ENCODE measurements around the gene ANKRD11.

DNA sequence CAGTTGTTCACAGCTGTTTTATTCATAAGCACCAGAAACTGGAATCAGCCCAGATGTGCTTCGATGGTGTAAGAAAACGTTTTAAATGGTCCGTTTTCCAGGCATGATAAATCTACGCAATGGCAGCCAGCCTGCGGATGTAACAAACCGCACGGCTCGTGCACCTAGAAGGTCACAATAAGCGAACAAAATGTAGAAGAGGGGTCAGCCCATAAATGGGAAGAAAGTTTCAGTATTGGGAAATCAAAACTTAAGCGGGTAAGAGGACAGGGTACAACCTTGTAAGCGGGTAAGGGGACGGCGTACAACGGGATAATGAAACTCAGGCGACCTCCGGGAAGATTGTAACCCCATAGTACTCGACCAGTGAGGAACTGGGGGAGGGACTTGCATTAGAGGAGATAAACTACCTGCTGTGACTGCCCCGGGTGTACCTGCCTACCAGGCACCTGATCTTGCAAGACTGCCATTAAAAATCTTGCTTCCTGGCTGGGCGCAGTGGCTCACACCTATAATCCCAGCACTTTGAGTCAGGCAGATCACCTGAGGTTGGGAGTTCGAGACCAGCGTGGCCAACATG lies 66.6 kb downstream of the ANKRD11 start:
- TF ChIP-seq POLR2A (IDR thresholded peaks at IDR 0.05; ENCODE audit: low read length) (no peak), GATA1 (IDR thresholded peaks at IDR 0.05; ENCODE audit: low read depth, low read length) (no peak)
